Ovary (tissue), 9 donors: ENCODE results near the gene OLFML3. TPM values are rescaled to one million over a fixed set of nuclear protein-coding genes. Genes with fewer than 3 reads are reported as not detected.
"Not testable (repeated sequence)": the region's sequence is repeated elsewhere in the genome, so short reads cannot be mapped to it uniquely, and the experiment has no call there.

Source experiments
- DNase-seq, 5 donors: peaks; one replicate each; pipeline ENCODE4 v3.0.0-alpha.2; 2019 to 2020
- H3K27ac ChIP-seq, 2 donors: fragments of 200-600 bp; one replicate each; pipeline versions ENCODE4 v1.5.1 to v1.8.0; 2019 to 2022
- H3K27me3 ChIP-seq: fragments of 200-600 bp; one replicate; pipeline ENCODE4 v1.8.0; 2022
- H3K36me3 ChIP-seq: fragments of 200-600 bp; sonication (generic); one replicate; pipeline ENCODE4 v1.5.1; 2019
- H3K4me1 ChIP-seq: one replicate; pipeline ENCODE4 v1.8.1; 2013; ENCODE audit warnings: mild to moderate bottlenecking, moderate library complexity; ENCODE audit not compliant: insufficient read depth
- H3K4me3 ChIP-seq: fragments of 200-600 bp; sonication (generic); one replicate; pipeline ENCODE4 v1.5.1; 2017
- H3K9me3 ChIP-seq, 2 donors: fragments of 200-600 bp in 1 of 2; sonication (generic) in 1 of 2; one replicate each; pipeline versions ENCODE4 v1.5.1 to v1.8.1; 2013 to 2019; ENCODE audit warnings: mild to moderate bottlenecking in 1 of 2, moderate library complexity in 1 of 2
- CTCF ChIP-seq, 3 donors: fragments of 450-650 bp in 2 of 3; fragments of 200-600 bp in 1 of 3; IDR thresholded peaks; one replicate each; pipeline versions ENCODE4 v1.5.1 to v1.8.0; 2016 to 2022; ENCODE audit warnings: antibody characterized with exemption in 3 of 3, mild to moderate bottlenecking in 1 of 3
- EP300 ChIP-seq: sonication (generic); formaldehyde crosslinking; IDR thresholded peaks from one replicate; pipeline ENCODE4 v1.6.1; 2017; ENCODE audit warnings: antibody characterized with exemption
- POLR2A ChIP-seq: fragments of 450-650 bp; IDR thresholded peaks from one replicate; pipeline ENCODE4 v1.6.1; 2017; ENCODE audit warnings: antibody characterized with exemption, mild to moderate bottlenecking, moderate library complexity
- WGBS, 3 donors: extraction: QIAGEN DNeasy Blood & Tissue Kit in 1 of 3; methylation state at CpG; one replicate each; pipeline versions ENCODE4 v1.1.5 to v1.1.7; 2013 to 2017; 5-methylcytosine and 5-hydroxymethylcytosine counted together
- intact Hi-C, 4 donors: fragments of 100-400 bp; cut with DNase I; formaldehyde crosslinking; loops; one replicate each; pipeline versions ENCODE4 v1.11.0 to v1.15.1; 2022 to 2023
- polyA plus RNA-seq, 2 donors: library from polyadenylated mRNA; stranded (reverse); fragments of 200-250 nt in 1 of 2; fragments of 350-450 nt in 1 of 2; fragmentation: Illumina TruSeq in 1 of 2; extraction: RNeasy Lipid Tissue Mini Kit (QIAGEN cat#74804) in 1 of 2; gene quantifications; one replicate each; pipeline ENCODE4 v1.2.3, GENCODE V29; 2013 to 2014
- total RNA-seq, 7 donors: library from RNA; depleted of rRNA in 2 of 7; stranded (reverse); fragments of >200 nt in 2 of 7; fragmentation: NEBNext Ultra II Directional in 3 of 7; extraction: Animal tissue kit (Norgen Biotek cat#: 25700) in 3 of 7; gene quantifications; one replicate each; pipeline versions ENCODE4 v1.1.0 to v1.2.4, GENCODE V29; 2016 to 2023
- donor health status: DM: no; HTN: no; CAD: no; lungs with moderate emphysema.
- donor health status: DM: no; HTN: no; CAD: no.
- donor health status: Bipolar disorder and iron deficiency.
- donor health status: DM: yes; HTN: yes; CAD: no.
- donor health status: DM: no; HTN: no; CAD: no.
- donor health status: DM: yes; HTN: yes; CAD: no.

Gene OLFML3
- total and polyA plus RNA-seq, 9 donors, result 69.7 to 240 (median 139) TPM

- Histone ChIP-seq H3K4me1 (no peaks in the 10 kb centered on the region), H3K9me3 (no peaks in the 10 kb centered on the region), H3K4me3 (no peak overlapping the region), H3K36me3 (no peaks in the 10 kb centered on the region), H3K27me3 (no peaks in the 10 kb centered on the region), H3K27ac (no peak overlapping the region)
- intact Hi-C loops, result no loop called here
- WGBS, 3 donors, result 61 to 79% (median 71%) methylated on average over 2 of the region's 2 CpGs
- no peak for DNase-seq
- no peak for TF ChIP-seq POLR2A
- TF ChIP-seq EP300, result no peak
- no peak for TF ChIP-seq CTCF (IDR thresholded peaks at IDR 0.05)
Measured at GRCh38 chr1:114015075-114015474, 35.8 kb downstream of the OLFML3 start.

GRCh38 chr1:114019724-114020123, 40.5 kb downstream of the OLFML3 start:
- H3K4me3 ChIP-seq, H3K9me3 ChIP-seq, H3K36me3 ChIP-seq, intact Hi-C loops, H3K27ac ChIP-seq, H3K4me1 ChIP-seq, DNase-seq, H3K27me3 ChIP-seq: not testable (repeated sequence)
- WGBS, 3 donors, result 90 to 94% (median 93%) methylated on average over 3 of the region's 3 CpGs

- Histone ChIP-seq H3K27me3 (no peaks in the 10 kb centered on the region), H3K9me3 (no peaks in the 10 kb centered on the region), H3K4me1 (peaks cover 3% of the 10 kb centered on the region), H3K27ac (no peak overlapping the region), H3K4me3 (no peak overlapping the region), H3K36me3 (no peaks in the 10 kb centered on the region)
- no peak for TF ChIP-seq POLR2A
- TF ChIP-seq EP300, result no peak
- TF ChIP-seq CTCF (IDR thresholded peaks at IDR 0.05), result no peak
- WGBS, 3 donors, result 12 to 22% (median 14%) methylated on average over 4 of the region's 4 CpGs
- DNase-seq, result no peak
- intact Hi-C loops, result no loop called here
Measured at GRCh38 chr1:114021665-114022099, 42.4 kb downstream of the OLFML3 start.

- no peak for DNase-seq
- Histone ChIP-seq H3K27ac (no peak overlapping the region), H3K27me3 (no peaks in the 10 kb centered on the region), H3K36me3 (no peaks in the 10 kb centered on the region), H3K9me3 (no peaks in the 10 kb centered on the region), H3K4me1 (peaks cover 3% of the 10 kb centered on the region), H3K4me3 (no peak overlapping the region)
- intact Hi-C loops, result no loop called here
- TF ChIP-seq POLR2A (no peak), EP300 (no peak), CTCF (IDR thresholded peaks at IDR 0.05) (no peak)
- 77 to 82% (median 78%) methylated on average over 2 of the region's 2 CpGs for WGBS, 3 donors
Measured at GRCh38 chr1:114022877-114023276, 43.6 kb downstream of the OLFML3 start.

- Histone ChIP-seq H3K4me3 (no peak overlapping the region), H3K27me3 (no peaks in the 10 kb centered on the region), H3K9me3 (no peaks in the 10 kb centered on the region), H3K4me1 (peaks cover 3% of the 10 kb centered on the region), H3K36me3 (no peaks in the 10 kb centered on the region), H3K27ac (no peak overlapping the region)
- 86 to 89% (median 89%) methylated on average over 6 of the region's 6 CpGs for WGBS, 3 donors
- intact Hi-C loops, result no loop called here
- TF ChIP-seq EP300 (no peak), POLR2A (no peak), CTCF (IDR thresholded peaks at IDR 0.05) (no peak)
- DNase-seq, result no peak
Measured at GRCh38 chr1:114023377-114023776, 44.1 kb downstream of the OLFML3 start.
